ENCODE measurements around the gene KIF26B.

- TF ChIP-seq CTCF (conservative IDR thresholded peaks at IDR 0.05; ENCODE audit: low read depth, low read length) (no peak), MXI1 (IDR thresholded peaks at IDR 0.05; ENCODE audit: borderline replicate concordance, low read depth, low read length) (no peak), POLR2A (IDR thresholded peaks at IDR 0.05; ENCODE audit: low read depth, low read length) (no peak), ELK1 (IDR thresholded peaks at IDR 0.05; ENCODE audit: borderline replicate concordance, low read depth, low read length) (no peak), MAZ (IDR thresholded peaks at IDR 0.05; ENCODE audit: borderline replicate concordance, low read depth, low read length) (no peak), RAD21 (IDR thresholded peaks at IDR 0.05; ENCODE audit: low read length) (no peak), CEBPB (IDR thresholded peaks at IDR 0.05; ENCODE audit: low read depth, low read length) (no peak), FOS (IDR thresholded peaks at IDR 0.05; ENCODE audit: low read depth, low read length) (no peak), MAFK (IDR thresholded peaks at IDR 0.05; ENCODE audit: low read depth, low read length) (no peak), USF2 (IDR thresholded peaks at IDR 0.05; ENCODE audit: low read depth, low read length) (no peak), BHLHE40 (IDR thresholded peaks at IDR 0.05; ENCODE audit: low read depth, low read length) (no peak), SMC3 (IDR thresholded peaks at IDR 0.05; ENCODE audit: low read depth, low read length) (no peak), RCOR1 (IDR thresholded peaks at IDR 0.05; ENCODE audit: insufficient replicate concordance, low read length) (no peak)
Observed at GRCh38 chr1:245751726-245752470, 597.1 kb downstream of the KIF26B start.

Data from IMR-90 (cell line).